Measurements from ENCODE around the gene GPR52.
"Not testable (repeated sequence)": the region's sequence is repeated elsewhere in the genome, so short reads cannot be mapped to it uniquely, and the experiment has no call there.

Gene GPR52

GRCh38 chr1:174447866-174448530, at the start of gene GPR52:
GPR52 (plus strand) TSS chr1:174447964; CDS start chr1:174448112, 148 bp downstream.
- DNase-seq (ENCODE audit: low spot score) = no peak

- no peak for DNase-seq (ENCODE audit: low spot score)
Measured at GRCh38 chr1:174398246-174398645, 49.5 kb upstream of the GPR52 start.

- DNase-seq (ENCODE audit: low spot score) = no peak
Measured at GRCh38 chr1:174399211-174399610, 48.6 kb upstream of the GPR52 start.

DNA sequence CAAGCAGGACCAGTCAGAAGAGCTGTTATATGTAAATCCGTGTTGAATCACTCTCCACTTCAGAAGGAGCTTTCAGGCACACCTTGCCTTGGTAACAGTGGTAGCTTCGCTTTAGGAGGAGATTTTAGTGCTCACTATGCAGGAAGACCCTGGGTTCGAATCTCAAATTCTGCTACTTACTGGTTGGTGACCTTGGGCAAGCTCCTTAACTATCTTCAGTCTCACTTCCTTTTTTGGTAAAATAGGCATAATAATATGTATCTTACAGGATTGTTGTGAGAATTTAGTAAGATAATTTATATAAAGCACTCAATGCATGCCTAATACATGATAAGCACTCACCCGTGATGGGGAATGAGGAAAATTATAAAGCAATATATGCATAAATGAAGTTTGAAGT, 46.7 kb upstream of the GPR52 start:
- DNase-seq (ENCODE audit: low spot score) = no peak

GRCh38 chr1:174405219-174405618, 42.5 kb upstream of the GPR52 start:
- DNase-seq (ENCODE audit: low spot score) = no peak

DNA sequence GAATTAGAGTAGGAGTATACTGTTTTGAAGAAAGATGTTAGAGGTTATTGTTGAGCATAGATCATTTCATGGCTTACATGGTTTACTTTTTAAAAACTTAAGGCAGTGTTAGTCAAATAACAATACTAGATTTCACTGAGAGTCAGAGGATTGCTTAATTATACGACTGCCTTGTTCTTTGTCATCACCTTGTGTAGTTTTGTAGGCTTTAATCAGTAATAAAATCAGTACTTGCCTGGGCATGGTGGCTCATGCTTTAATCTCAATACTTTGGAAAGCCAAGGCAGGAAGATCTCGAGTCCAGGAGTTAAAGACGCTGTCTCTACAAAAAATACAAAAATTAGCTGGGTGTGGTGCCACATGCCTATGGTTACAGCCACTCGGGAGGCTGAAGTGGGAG, 41.3 kb upstream of the GPR52 start:
- DNase-seq (ENCODE audit: low spot score) = no peak

DNA sequence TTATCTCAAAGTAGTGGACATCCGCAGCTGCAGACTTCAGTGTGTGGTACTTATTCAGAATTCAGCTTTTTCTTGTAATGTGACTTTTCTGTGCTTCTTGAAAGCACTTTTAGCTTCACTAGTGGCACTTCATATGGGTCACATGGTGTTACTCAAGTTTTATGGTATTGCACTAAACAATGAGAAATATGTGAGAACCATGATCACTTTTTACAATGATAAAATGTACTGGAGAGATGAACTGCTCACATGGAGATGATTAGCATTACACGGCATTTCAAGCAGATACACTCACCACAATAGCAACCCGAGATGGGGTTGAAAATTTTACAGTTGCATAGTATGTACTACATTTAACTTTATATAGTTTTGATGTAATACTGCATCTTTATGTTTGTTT, 40.1 kb upstream of the GPR52 start:
- DNase-seq (ENCODE audit: low spot score) = no peak

DNA sequence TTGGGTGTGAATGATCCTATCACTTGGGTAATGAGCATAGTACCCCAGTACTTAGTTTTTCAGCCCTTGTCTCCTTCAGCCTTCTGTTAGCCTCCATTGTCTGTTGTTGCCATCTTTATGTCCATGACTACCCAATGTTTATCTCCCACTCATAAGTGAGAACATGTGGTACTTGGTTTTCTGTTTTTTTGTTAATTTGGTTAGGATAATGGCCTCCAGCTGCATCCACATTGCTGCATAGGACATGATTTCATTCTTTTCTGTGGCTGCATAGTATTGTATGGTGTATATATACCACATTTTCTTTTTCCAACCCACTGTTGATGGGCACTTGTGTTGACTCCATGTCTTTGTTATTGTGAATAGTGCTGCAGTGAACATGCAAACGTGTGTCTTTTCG, 39.6 kb upstream of the GPR52 start:
- DNase-seq (ENCODE audit: low spot score) = no peak

DNA sequence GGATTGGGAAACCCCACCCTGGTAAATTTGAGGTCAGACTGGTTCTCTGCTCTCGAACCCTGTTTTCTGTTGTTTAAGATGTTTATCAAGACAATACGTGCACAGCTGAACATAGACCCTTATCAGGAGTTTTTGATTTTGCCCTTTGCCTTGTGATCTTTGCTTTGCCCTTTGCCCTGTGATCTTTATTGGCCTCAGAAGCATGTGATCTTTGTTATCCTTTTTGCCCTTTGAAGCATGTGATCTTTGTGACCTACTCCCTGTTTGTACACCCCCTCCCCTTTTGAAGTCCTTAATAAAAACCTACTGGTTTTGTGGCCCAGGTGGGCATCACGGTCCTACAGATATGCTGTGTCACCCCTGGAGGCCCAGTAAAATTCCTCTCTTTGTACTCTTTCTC, 38.0 kb upstream of the GPR52 start:
- not testable (repeated sequence) for DNase-seq (ENCODE audit: low spot score)

GRCh38 chr1:174413632-174414031, 34.1 kb upstream of the GPR52 start:
- DNase-seq (ENCODE audit: low spot score) = no peak

DNA sequence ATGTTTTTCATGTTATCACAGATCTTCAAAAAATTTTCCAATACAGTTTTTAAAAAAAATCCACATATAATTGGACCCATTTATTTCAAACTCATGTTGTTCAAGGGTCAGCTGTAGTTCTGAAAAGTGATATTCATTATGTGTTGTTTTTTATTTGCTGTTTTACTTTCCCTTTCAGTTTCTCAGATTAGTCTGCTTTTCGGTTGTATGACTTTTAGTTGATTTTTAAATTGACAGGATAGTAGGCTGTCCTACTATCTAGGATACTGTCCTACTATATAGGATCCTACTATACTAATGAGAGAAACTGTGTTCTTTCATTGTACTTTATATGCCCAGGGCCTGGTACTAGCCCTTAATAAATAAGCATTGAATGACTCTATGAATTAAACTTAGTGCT, 33.6 kb upstream of the GPR52 start:
- DNase-seq (ENCODE audit: low spot score) = no peak

- DNase-seq (ENCODE audit: low spot score) = no peak
Measured at GRCh38 chr1:174415506-174415905, 32.3 kb upstream of the GPR52 start.

- DNase-seq (ENCODE audit: low spot score) = no peak
Measured at GRCh38 chr1:174417921-174418320, 29.8 kb upstream of the GPR52 start.

- DNase-seq (ENCODE audit: low spot score) = no peak
Measured at GRCh38 chr1:174425121-174425520, 22.6 kb upstream of the GPR52 start.

DNA sequence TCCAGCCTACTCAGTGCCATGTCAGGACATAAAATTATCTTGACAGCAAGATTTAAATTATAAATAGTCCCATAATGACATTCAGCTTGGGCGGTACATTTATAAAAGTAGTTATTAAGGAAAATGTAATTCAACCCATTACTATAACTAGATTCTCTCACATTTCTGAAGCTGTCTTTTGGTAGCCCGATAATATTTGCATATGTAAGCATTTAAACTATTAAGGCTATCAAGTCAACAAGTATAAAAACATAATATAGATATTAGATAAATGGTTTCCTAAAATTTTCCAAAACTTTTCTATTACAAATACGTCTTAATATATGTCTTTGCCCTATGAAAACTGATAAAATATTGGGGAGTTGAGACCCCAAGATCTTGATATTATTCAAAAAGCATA, 21.6 kb upstream of the GPR52 start:
- no peak for DNase-seq (ENCODE audit: low spot score)

DNA sequence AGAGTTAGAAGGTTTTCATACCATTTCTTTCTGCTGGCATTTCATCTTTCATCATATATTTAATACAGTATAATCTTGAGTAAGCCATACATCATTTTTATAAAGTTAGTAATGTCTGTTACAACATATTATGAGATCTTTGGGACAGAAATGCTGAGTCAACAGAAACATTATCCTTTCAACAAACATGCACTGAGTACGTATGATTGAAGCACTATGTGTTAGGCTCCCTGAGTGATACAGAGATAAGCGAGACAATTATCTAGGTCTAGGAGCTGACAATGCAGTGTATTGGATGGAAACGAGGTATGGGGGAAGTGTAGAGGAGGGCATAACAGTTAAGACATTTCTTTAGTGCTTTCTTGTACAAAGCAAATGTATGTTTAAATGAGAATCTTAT, 19.7 kb upstream of the GPR52 start:
- DNase-seq (ENCODE audit: low spot score) = no peak

- no peak for DNase-seq (ENCODE audit: low spot score)
Measured at GRCh38 chr1:174428739-174429138, 19.0 kb upstream of the GPR52 start.

GRCh38 chr1:174433451-174433850, 14.3 kb upstream of the GPR52 start:
- no peak for DNase-seq (ENCODE audit: low spot score)

DNA sequence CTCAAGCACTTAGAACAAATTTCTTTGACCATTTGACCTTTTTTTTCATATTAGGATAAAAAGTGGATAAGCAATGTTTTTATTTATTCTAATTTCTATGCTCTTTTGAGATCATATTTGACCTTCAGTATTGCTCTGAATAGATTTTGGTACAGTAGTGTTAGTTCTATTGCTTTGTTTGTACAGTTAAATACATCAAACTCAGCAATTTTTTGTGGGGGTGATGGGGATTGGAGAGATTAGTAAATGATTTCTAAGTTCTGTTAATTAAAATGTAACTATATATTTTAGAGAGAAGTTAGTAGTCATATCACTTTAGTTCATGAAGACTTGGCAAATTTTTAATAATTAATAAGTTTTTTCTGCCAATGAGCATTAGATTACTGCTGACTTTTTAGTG, 2.4 kb upstream of the GPR52 start:
- DNase-seq (ENCODE audit: low spot score) = no peak

GRCh38 chr1:174445817-174446216, 1.9 kb upstream of the GPR52 start:
- DNase-seq (ENCODE audit: low spot score) = no peak

- DNase-seq (ENCODE audit: low spot score) = no peak
Measured at GRCh38 chr1:174448531-174448883, 743 bp downstream of the GPR52 start.

DNA sequence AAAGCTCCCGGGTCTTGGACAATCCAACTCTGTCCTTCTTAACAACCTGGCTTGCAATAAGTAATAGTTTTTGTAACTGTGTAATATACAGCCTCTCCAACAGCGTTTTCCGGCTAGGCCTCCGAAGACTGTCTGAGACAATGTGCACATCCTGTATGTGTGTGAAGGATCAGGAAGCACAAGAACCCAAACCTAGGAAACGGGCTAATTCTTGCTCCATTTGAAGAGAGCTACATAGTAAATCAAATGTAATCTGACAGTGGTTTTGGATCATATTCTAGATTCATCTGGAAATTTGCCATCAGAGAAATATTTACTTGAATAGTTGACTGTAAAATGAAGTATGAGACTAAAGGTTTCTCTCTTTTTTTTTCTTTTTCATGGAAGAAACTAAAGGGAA, 1.2 kb downstream of the GPR52 start:
- no peak for DNase-seq (ENCODE audit: low spot score)

DNA sequence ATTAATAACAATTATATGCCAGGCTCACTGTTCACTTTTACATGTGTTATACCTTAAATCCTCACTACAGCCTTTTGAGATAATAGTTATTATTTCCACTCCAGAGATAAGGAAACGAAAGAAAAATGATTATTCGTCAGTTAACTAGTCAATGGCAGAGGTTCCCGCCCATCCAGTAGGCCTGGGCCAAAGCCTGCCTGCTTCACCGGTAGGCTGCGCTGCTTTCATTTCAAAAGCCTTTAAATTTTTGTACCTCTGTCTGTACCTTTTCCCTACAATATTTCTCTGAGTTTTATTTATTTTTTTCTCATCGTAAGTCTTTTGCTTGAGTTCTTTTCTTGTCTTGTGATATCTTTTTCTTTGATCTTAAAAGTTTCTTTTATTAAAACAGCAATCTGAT, 3.6 kb downstream of the GPR52 start:
- DNase-seq (ENCODE audit: low spot score) = no peak

GRCh38 chr1:174465855-174466254, 18.1 kb downstream of the GPR52 start:
- DNase-seq (ENCODE audit: low spot score) = no peak

DNA sequence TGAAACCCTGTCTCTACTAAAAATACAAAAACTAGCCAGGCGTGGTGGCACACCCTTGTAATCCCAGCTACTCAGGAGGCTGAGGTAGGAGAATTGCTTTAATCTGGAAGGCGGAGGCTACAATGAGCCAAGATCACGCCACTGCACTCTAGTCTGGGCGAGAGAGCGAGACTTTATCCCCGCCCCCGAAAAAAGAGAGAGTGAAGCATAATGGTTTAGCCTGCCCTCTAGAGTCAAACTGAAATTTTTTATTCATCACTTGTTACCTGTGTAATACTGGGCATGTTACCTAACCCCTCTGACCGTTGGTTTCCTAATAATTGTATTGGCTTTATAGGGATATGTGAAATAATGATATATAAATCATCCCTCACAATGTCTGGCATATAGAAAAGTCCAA, 18.8 kb downstream of the GPR52 start:
- no peak for DNase-seq (ENCODE audit: low spot score)
